ENCODE data around the gene CFHR2.

CFHR2 gene

DNA sequence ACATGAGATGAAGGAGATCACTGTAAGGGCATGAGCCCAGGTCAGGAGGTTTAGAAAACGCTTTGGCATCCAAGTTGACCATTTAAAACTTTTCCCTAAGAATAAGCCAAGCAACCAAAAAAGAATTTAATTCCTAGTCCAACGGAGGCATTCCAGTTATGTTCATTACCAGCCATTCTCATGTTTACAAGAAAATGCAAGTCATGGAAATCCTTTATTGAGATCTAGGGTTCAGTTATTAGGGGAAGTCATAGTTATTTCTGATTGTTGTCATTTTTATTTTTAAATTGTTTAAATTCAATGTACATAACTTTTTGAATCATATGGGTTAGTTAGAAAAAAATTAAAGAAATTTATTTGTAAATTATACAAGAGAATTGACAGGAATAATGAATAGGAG, 58.3 kb downstream of the CFHR2 start:
- no peak overlapping the region for H3K4me3 ChIP-seq (ENCODE audit: low read depth, low read length)
- DNase-seq (ENCODE audit: low read depth, low spot score), result no peak
- TF ChIP-seq, protein P1, sequence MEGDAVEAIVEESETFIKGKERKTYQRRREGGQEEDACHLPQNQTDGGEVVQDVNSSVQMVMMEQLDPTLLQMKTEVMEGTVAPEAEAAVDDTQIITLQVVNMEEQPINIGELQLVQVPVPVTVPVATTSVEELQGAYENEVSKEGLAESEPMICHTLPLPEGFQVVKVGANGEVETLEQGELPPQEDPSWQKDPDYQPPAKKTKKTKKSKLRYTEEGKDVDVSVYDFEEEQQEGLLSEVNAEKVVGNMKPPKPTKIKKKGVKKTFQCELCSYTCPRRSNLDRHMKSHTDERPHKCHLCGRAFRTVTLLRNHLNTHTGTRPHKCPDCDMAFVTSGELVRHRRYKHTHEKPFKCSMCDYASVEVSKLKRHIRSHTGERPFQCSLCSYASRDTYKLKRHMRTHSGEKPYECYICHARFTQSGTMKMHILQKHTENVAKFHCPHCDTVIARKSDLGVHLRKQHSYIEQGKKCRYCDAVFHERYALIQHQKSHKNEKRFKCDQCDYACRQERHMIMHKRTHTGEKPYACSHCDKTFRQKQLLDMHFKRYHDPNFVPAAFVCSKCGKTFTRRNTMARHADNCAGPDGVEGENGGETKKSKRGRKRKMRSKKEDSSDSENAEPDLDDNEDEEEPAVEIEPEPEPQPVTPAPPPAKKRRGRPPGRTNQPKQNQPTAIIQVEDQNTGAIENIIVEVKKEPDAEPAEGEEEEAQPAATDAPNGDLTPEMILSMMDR (IDR thresholded peaks at IDR 0.05; ENCODE audit: low read depth, low read length), result no peak
- in situ Hi-C loops (cut with HindIII; ENCODE audit: low sequenced_read_pairs), result no loop called here

DNA sequence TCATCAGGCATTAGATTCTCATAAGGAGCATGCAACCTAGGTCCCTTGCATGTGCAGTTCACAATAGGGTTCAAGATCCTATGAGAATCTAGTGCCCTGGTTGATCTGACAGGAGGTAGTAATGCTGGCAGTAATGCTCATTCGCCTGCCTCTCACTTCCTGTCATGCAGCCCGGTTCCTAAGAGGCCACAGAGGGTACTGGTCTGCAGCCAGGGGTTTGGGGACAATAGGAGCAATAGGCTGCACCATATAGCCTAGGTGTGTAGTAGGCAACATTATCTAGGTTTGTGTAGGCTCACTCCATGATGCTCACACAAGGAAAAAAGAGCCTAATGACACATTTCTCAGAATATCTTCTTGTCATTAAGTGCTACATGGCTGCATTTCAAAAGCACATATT, 59.6 kb downstream of the CFHR2 start:
- no peak overlapping the region for H3K4me3 ChIP-seq (ENCODE audit: low read depth, low read length)
- no peak for DNase-seq (ENCODE audit: low read depth, low spot score)
- TF ChIP-seq, protein P1 (IDR thresholded peaks at IDR 0.05; ENCODE audit: low read depth, low read length), result no peak
- in situ Hi-C loops (cut with HindIII; ENCODE audit: low sequenced_read_pairs), result no loop called here

DNA sequence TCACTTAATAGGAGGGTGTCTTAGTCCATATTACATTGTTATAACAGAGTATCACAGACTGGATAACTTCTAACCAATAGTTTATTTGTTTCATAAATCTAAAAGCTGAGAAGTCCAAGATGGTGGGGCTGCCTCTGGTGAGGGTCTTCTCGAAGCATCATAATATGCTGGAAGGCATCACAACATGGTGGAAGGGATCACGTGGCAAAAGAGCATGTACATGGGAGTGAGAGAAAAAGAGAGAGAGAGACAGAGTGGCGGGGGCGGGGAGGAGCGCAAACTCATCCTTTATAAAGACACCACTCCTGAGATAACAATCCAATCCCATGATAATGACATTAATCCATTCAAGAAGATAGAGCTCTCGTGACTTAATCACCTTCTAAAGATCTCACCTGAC, 65.3 kb downstream of the CFHR2 start:
- DNase-seq (ENCODE audit: low read depth, low spot score), result no peak
- TF ChIP-seq, protein P1 (IDR thresholded peaks at IDR 0.05; ENCODE audit: low read depth, low read length), result no peak
- in situ Hi-C loops (cut with HindIII; ENCODE audit: low sequenced_read_pairs), result no loop called here
- H3K4me3 ChIP-seq (ENCODE audit: low read depth, low read length), result no peak overlapping the region

Measured in astrocyte of the spinal cord (primary cell).